HFFc6 (cell line): ENCODE measurements around the gene BET1L. TPM values are rescaled to one million over a fixed set of nuclear protein-coding genes. Genes with fewer than 3 reads are reported as not detected.

Source experiments
- DNase-seq: peaks from one replicate; pipeline ENCODE4 v3.0.0-alpha.2; 2018
- H3K27ac Mint-ChIP-seq: 2 replicates; pipeline ENCODE4 v1.8.0; 2020; ENCODE audit warnings: mild to moderate bottlenecking, mixed read lengths
- H3K27me3 Mint-ChIP-seq: 2 replicates; pipeline ENCODE4 v1.8.0; 2021; ENCODE audit warnings: mild to moderate bottlenecking, moderate library complexity, mixed read lengths; ENCODE audit not compliant: insufficient read depth
- H3K36me3 Mint-ChIP-seq: 2 replicates; pipeline ENCODE4 v1.8.0; 2021; ENCODE audit warnings: low read depth, mixed read lengths
- H3K4me1 Mint-ChIP-seq: 2 replicates; pipeline ENCODE4 v1.8.0; 2020; ENCODE audit warnings: low read depth, mixed read lengths
- H3K4me3 Mint-ChIP-seq: 2 replicates; pipeline ENCODE4 v1.8.0; 2020; ENCODE audit warnings: mild to moderate bottlenecking, moderate library complexity, mixed read lengths
- H3K9me3 Mint-ChIP-seq: 2 replicates; pipeline ENCODE4 v1.8.0; 2020; ENCODE audit warnings: mild to moderate bottlenecking, mixed read lengths
- CTCF ChIP-seq: fragments of 200-600 bp; sonication (generic); IDR thresholded peaks from 2 replicates; pipeline ENCODE4 v1.5.0; 2021; ENCODE audit warnings: antibody characterized with exemption, mild to moderate bottlenecking
- total RNA-seq, 6 experiments: library from RNA; stranded (reverse); fragmentation: NEBNext Ultra II Directional; extraction: Animal tissue kit (Norgen Biotek cat#: 25700); gene quantifications; 2 replicates in 1 of 6; 3 replicates in 5 of 6; pipeline ENCODE4 v1.2.3, GENCODE V29; 2021

Gene BET1L
- total RNA-seq, 6 experiments from 2014 or later: 63.5 to 76.9 (median 67.2) TPM

- no peak for TF ChIP-seq CTCF
- no peak overlapping the region for H3K27ac Mint-ChIP-seq
- H3K4me3 Mint-ChIP-seq: no peak overlapping the region
- peaks cover 3% of the 10 kb centered on the region for H3K27me3 Mint-ChIP-seq
- peaks cover 4% of the 10 kb centered on the region; the same call in 1 of the 2 replicates for H3K36me3 Mint-ChIP-seq
- H3K4me1 Mint-ChIP-seq: peaks cover 9% of the 10 kb centered on the region
- no peaks in the 10 kb centered on the region for H3K9me3 Mint-ChIP-seq
- DNase-seq: no peak
Observed at GRCh38 chr11:227824-228379, 20.7 kb upstream of the BET1L start.

GRCh38 chr11:225734-226453, 18.7 kb upstream of the BET1L start:
- H3K4me1 Mint-ChIP-seq: peaks cover 9% of the 10 kb centered on the region
- H3K9me3 Mint-ChIP-seq: no peaks in the 10 kb centered on the region
- H3K36me3 Mint-ChIP-seq: peaks cover 4% of the 10 kb centered on the region; the same call in 1 of the 2 replicates
- no peak overlapping the region for H3K4me3 Mint-ChIP-seq
- TF ChIP-seq CTCF: no peak
- peaks cover 3% of the 10 kb centered on the region; the same call in 1 of the 2 replicates for H3K27me3 Mint-ChIP-seq
- H3K27ac Mint-ChIP-seq: no peak overlapping the region
- DNase-seq: no peak

- H3K27ac Mint-ChIP-seq: no peak overlapping the region
- no peak overlapping the region for H3K4me3 Mint-ChIP-seq
- TF ChIP-seq CTCF: no peak
Observed at GRCh38 chr11:224424-224823, 17.2 kb upstream of the BET1L start.

GRCh38 chr11:223884-224283, 16.7 kb upstream of the BET1L start:
- peaks cover 3% of the 10 kb centered on the region; the same call in 1 of the 2 replicates for H3K27me3 Mint-ChIP-seq
- DNase-seq: no peak
- no peaks in the 10 kb centered on the region for H3K9me3 Mint-ChIP-seq
- H3K4me3 Mint-ChIP-seq: no peak overlapping the region
- peaks cover 9% of the 10 kb centered on the region for H3K4me1 Mint-ChIP-seq
- peaks cover 5% of the 10 kb centered on the region for H3K36me3 Mint-ChIP-seq
- no peak overlapping the region for H3K27ac Mint-ChIP-seq
- no peak for TF ChIP-seq CTCF

More at GRCh38 chr11:224424-224823, 17.2 kb upstream of the BET1L start:
- Mint-ChIP-seq H3K9me3 (no peaks in the 10 kb centered on the region), H3K4me1 (peaks cover 9% of the 10 kb centered on the region), H3K27me3 (peaks cover 3% of the 10 kb centered on the region; the same call in 1 of the 2 replicates), H3K36me3 (peaks cover 1% of the 10 kb centered on the region)
- DNase-seq: no peak

- H3K4me3 Mint-ChIP-seq: no peak overlapping the region
- peaks cover 3% of the 10 kb centered on the region; the same call in 1 of the 2 replicates for H3K27me3 Mint-ChIP-seq
- H3K9me3 Mint-ChIP-seq: no peaks in the 10 kb centered on the region
- no peak overlapping the region for H3K27ac Mint-ChIP-seq
- no peak for TF ChIP-seq CTCF
- no peak for DNase-seq
- peaks cover 9% of the 10 kb centered on the region for H3K4me1 Mint-ChIP-seq
- H3K36me3 Mint-ChIP-seq: peaks cover 5% of the 10 kb centered on the region
Observed at GRCh38 chr11:223026-223789, 16.0 kb upstream of the BET1L start.
